MCF 10A (cell line): ENCODE measurements around the gene INO80B. TPM values are rescaled to one million over a fixed set of nuclear protein-coding genes. Genes with fewer than 3 reads are reported as not detected.
"Not testable (repeated sequence)": the region's sequence is repeated elsewhere in the genome, so short reads cannot be mapped to it uniquely, and the experiment has no call there.

Experiments used
- BruUV-seq: library from RNA; stranded (reverse); fragments of 400-500 nt; replicated peaks from 2 replicates; lab custom pipeline; 2021; lab: Mats Ljungman, UMichigan
- CTCF ChIA-PET: fragments of 300-600 bp; sonication (Branson Sonifier 250); formaldehyde crosslinking; extraction: SDS; loops from one replicate; lab custom pipeline; 2021; ENCODE audit warnings: antibody characterized with exemption, inconsistent platforms; lab: Yijun Ruan, JAX
- POLR2A ChIA-PET: fragments of 300-600, 350-650 bp; sonication (Branson Sonifier 250); formaldehyde crosslinking; extraction: SDS; loops from one replicate; lab custom pipeline; 2020; ENCODE audit warnings: antibody characterized with exemption, inconsistent platforms; lab: Yijun Ruan, JAX
- DNase-seq: peaks from one replicate; pipeline ENCODE4 v3.0.0-alpha.2; 2018; ENCODE audit not compliant: unreplicated experiment
- H3K27ac Mint-ChIP-seq: one replicate; pipeline ENCODE4 v1.8.0; 2022; ENCODE audit warnings: mild to moderate bottlenecking, low read depth, mixed read lengths; ENCODE audit not compliant: unreplicated experiment
- H3K27me3 Mint-ChIP-seq: one replicate; pipeline ENCODE4 v1.8.0; 2022; ENCODE audit warnings: mixed read lengths; ENCODE audit not compliant: insufficient read depth, unreplicated experiment
- H3K36me3 Mint-ChIP-seq: one replicate; pipeline ENCODE4 v1.8.0; 2022; ENCODE audit warnings: mild to moderate bottlenecking, moderate library complexity, mixed read lengths; ENCODE audit not compliant: insufficient read depth, unreplicated experiment
- H3K4me1 Mint-ChIP-seq: one replicate; pipeline ENCODE4 v1.8.0; 2022; ENCODE audit warnings: mixed read lengths; ENCODE audit not compliant: insufficient read depth, unreplicated experiment
- H3K4me3 Mint-ChIP-seq: one replicate; pipeline ENCODE4 v1.8.0; 2022; ENCODE audit warnings: mild to moderate bottlenecking, moderate library complexity, mixed read lengths; ENCODE audit not compliant: unreplicated experiment
- H3K9me3 Mint-ChIP-seq: one replicate; pipeline ENCODE4 v1.8.0; 2022; ENCODE audit warnings: mixed read lengths; ENCODE audit not compliant: unreplicated experiment
- CTCF ChIP-seq: fragments of 200-600 bp; IDR thresholded peaks from one replicate; pipeline ENCODE4 v1.8.0; 2022; ENCODE audit warnings: antibody characterized with exemption, mild to moderate bottlenecking; ENCODE audit not compliant: unreplicated experiment
- intact Hi-C: fragments of 100-400 bp; cut with micrococcal nuclease; formaldehyde crosslinking; loops from 2 replicates; pipeline ENCODE4 v1.14.1; 2022
- total RNA-seq: library from RNA; stranded (reverse); gene quantifications from 2 replicates; pipeline ENCODE4 v1.2.3, GENCODE V29; 2022

INO80B gene
- total RNA-seq, 1 experiment from 2014 or later = 36.0 TPM

GRCh38 chr2:74457549-74458131, 2.8 kb downstream of the INO80B start:
- no peaks in the 10 kb centered on the region for H3K9me3 Mint-ChIP-seq
- peaks cover 63% of the 10 kb centered on the region for H3K36me3 Mint-ChIP-seq
- BruUV-seq = no TSS peak

GRCh38 chr2:74458132-74458937, 3.4 kb downstream of the INO80B start, which contains the start of gene WBP1:
Gene WBP1 (plus strand): TSS chr2:74458438. CDS start chr2:74458603, 165 bp downstream.
- intact Hi-C loops = no loop called here
- ChIA-PET POLR2A (interaction anchor here (0.5 to 9.2 kb wide), 27 partner anchors 9 to 1227 kb away, joined by 3 to 132 read pairs (median 5); partner anchors contain the start of genes AUP1, C2orf81, CCDC142 and DQX1), CTCF (interaction anchor here (0.6 to 1.1 kb wide), 2 partner anchors 20 to 130 kb away, joined by 3 to 5 read pairs; no protein-coding TSS in a partner anchor)
- H3K27ac Mint-ChIP-seq = peak within 1 kb of the TSS; percentile 91
- H3K27me3 Mint-ChIP-seq = no peaks in the 10 kb centered on the region
- peak; percentile 100 for DNase-seq
- no peak for TF ChIP-seq CTCF
- peaks cover 50% of the 10 kb centered on the region for H3K4me1 Mint-ChIP-seq
- BruUV-seq = TSS peak; percentile 30
- H3K36me3 Mint-ChIP-seq = peaks cover 70% of the 10 kb centered on the region
- no peaks in the 10 kb centered on the region for H3K9me3 Mint-ChIP-seq
- H3K4me3 Mint-ChIP-seq = peak within 1 kb of the TSS; percentile 98

More at GRCh38 chr2:74457549-74458131, 2.8 kb downstream of the INO80B start:
- CTCF ChIA-PET = interaction anchor here (0.6 to 4.5 kb wide), 4 partner anchors 25 to 131 kb away, joined by 3 to 35 read pairs (median 5); partner anchors contain the start of genes CCDC142 and TTC31
- peaks cover 46% of the 10 kb centered on the region for H3K4me1 Mint-ChIP-seq
- peak; percentile 58 for DNase-seq
- peak overlapping the region; percentile 91 for H3K27ac Mint-ChIP-seq
- no peak for TF ChIP-seq CTCF
- POLR2A ChIA-PET = interaction anchor here (1.0 to 9.2 kb wide), 22 partner anchors 10 to 721 kb away, joined by 3 to 132 read pairs (median 7); partner anchors contain the start of genes AUP1, C2orf81, CCDC142 and DQX1
- peak overlapping the region; percentile 98 for H3K4me3 Mint-ChIP-seq
- intact Hi-C loops = no loop called here
- no peaks in the 10 kb centered on the region for H3K27me3 Mint-ChIP-seq

- no peak for TF ChIP-seq CTCF
- POLR2A ChIA-PET = interaction anchor here (0.8 to 9.2 kb wide), 19 partner anchors 8 to 271 kb away, joined by 3 to 132 read pairs (median 8); partner anchors contain the start of genes AUP1, C2orf81, CCDC142 and DQX1
- intact Hi-C loops = no loop called here
Observed at GRCh38 chr2:74458938-74459363, 4.1 kb downstream of the INO80B start.

GRCh38 chr2:74459503-74460118, 4.7 kb downstream of the INO80B start:
- POLR2A ChIA-PET = interaction anchor here (2.2 to 9.2 kb wide), 9 partner anchors 8 to 70 kb away, joined by 5 to 132 read pairs (median 19); partner anchors contain the start of genes AUP1, C2orf81, CCDC142 and DQX1
- DNase-seq, intact Hi-C loops, BruUV-seq, CTCF ChIA-PET, H3K27me3 Mint-ChIP-seq, H3K9me3 Mint-ChIP-seq: not testable (repeated sequence)
- Mint-ChIP-seq H3K4me3 (peak overlapping the region; percentile 98), H3K4me1 (peaks cover 46% of the 10 kb centered on the region), H3K36me3 (peaks cover 70% of the 10 kb centered on the region), H3K27ac (peak overlapping the region; percentile 91)

More at GRCh38 chr2:74458938-74459363, 4.1 kb downstream of the INO80B start:
- no peaks in the 10 kb centered on the region for H3K9me3 Mint-ChIP-seq
- peaks cover 50% of the 10 kb centered on the region for H3K4me1 Mint-ChIP-seq
- H3K4me3 Mint-ChIP-seq = peak overlapping the region; percentile 98
- CTCF ChIA-PET = interaction anchor here (0.6 to 1.1 kb wide), 2 partner anchors 20 to 129 kb away, joined by 3 to 5 read pairs; no protein-coding TSS in a partner anchor
- peak overlapping the region; percentile 91 for H3K27ac Mint-ChIP-seq
- DNase-seq = no peak
- H3K36me3 Mint-ChIP-seq = peaks cover 70% of the 10 kb centered on the region
- H3K27me3 Mint-ChIP-seq = no peaks in the 10 kb centered on the region
- BruUV-seq = no TSS peak

- Mint-ChIP-seq H3K4me3 (peak overlapping the region; percentile 98), H3K36me3 (peaks cover 64% of the 10 kb centered on the region), H3K4me1 (peaks cover 40% of the 10 kb centered on the region)
- H3K27me3 Mint-ChIP-seq, H3K9me3 Mint-ChIP-seq, H3K27ac Mint-ChIP-seq, DNase-seq, intact Hi-C loops, BruUV-seq, CTCF ChIA-PET: not testable (repeated sequence)
- POLR2A ChIA-PET = interaction anchor here (0.7 to 9.2 kb wide), 4 partner anchors 13 to 685 kb away, joined by 3 to 102 read pairs (median 52); partner anchors contain the start of genes C2orf81, CCDC142, MRPL53 and TTC31
Observed at GRCh38 chr2:74460187-74460586, 5.3 kb downstream of the INO80B start.
